A549 (cell line): ENCODE measurements around the gene TES.

Experiments used
- BCL3 ChIP-seq: fragments of >200 bp; sonication (Bioruptor Twin); formaldehyde crosslinking; IDR thresholded peaks from 3 replicates; pipeline ENCODE4 v1.6.1; 2016
- CTCF ChIP-seq: fragments of >200 bp; sonication (Bioruptor Twin); formaldehyde crosslinking; IDR thresholded peaks from 3 replicates; pipeline ENCODE4 v1.5.1; 2016
- POLR2A ChIP-seq: IDR thresholded peaks from 2 replicates; pipeline ENCODE4 v1.6.1; 2012; ENCODE audit warnings: mild to moderate bottlenecking, low read length
- REST ChIP-seq: fragments of 200-600 bp; sonication (generic); IDR thresholded peaks from 2 replicates; pipeline ENCODE4 v1.6.1; 2016; ENCODE audit warnings: antibody characterized with exemption, mild to moderate bottlenecking, moderate library complexity

- TF ChIP-seq CTCF (peak; percentile 33), REST (no peak), POLR2A (no peak), BCL3 (no peak)
These were observed 39.7 kb downstream of the TES start for GRCh38 chr7:116249969-116250553.
